CD14-positive monocyte (primary cell): Measurements from ENCODE around the gene ZNF566. TPM values are rescaled to one million over a fixed set of nuclear protein-coding genes. Genes with fewer than 3 reads are reported as not detected.

Source experiments
- DNase-seq, 3 donors: peaks; one replicate each; pipeline ENCODE4 v3.0.0-alpha.2; 2011 to 2022
- H2AFZ ChIP-seq: 2 replicates; pipeline ENCODE4 v1.6.0; 2012; ENCODE audit warnings: mild to moderate bottlenecking, low read depth, low read length, inconsistent platforms; ENCODE audit not compliant: insufficient read depth, poor library complexity, severe bottlenecking
- H3K27ac ChIP-seq, 2 donors: 1 replicate in 1 of 2; 2 replicates in 1 of 2; pipeline ENCODE4 v1.5.1; 2012 to 2013; ENCODE audit warnings: low read length in 2 of 2, control low read depth in 1 of 2, inconsistent platforms in 1 of 2, low read depth in 1 of 2, mild to moderate bottlenecking in 1 of 2
- H3K27me3 ChIP-seq, 2 donors: one replicate each; pipeline versions ENCODE4 v1.6.0 to v1.6.1; 2011 to 2013; ENCODE audit warnings: low read length in 2 of 2; ENCODE audit not compliant: control insufficient read depth in 2 of 2, insufficient read depth in 2 of 2
- H3K36me3 ChIP-seq, 2 donors: replicated peaks in 1 of 2; 1 replicate in 1 of 2; 2 replicates in 1 of 2; pipeline versions ENCODE4 v1.5.1 to v1.6.1; 2012 to 2013; ENCODE audit warnings: low read length in 2 of 2, control low read depth in 1 of 2, inconsistent platforms in 1 of 2, mild to moderate bottlenecking in 1 of 2; ENCODE audit not compliant: insufficient read depth in 2 of 2, control insufficient read depth in 1 of 2
- H3K4me1 ChIP-seq, 2 donors: 1 replicate in 1 of 2; 2 replicates in 1 of 2; pipeline versions ENCODE4 v1.5.1 to v1.6.1; 2012 to 2013; ENCODE audit warnings: low read length in 2 of 2, control low read depth in 1 of 2, inconsistent platforms in 1 of 2, mild to moderate bottlenecking in 1 of 2, moderate library complexity in 1 of 2; ENCODE audit not compliant: insufficient read depth in 2 of 2, control insufficient read depth in 1 of 2
- H3K4me2 ChIP-seq: replicated peaks from 2 replicates; pipeline ENCODE3; 2012; ENCODE audit warnings: low read length, moderate library complexity, mild to moderate bottlenecking; ENCODE audit not compliant: poor library complexity, severe bottlenecking; ENCODE audit errors: extremely low read depth
- H3K4me3 ChIP-seq, 3 experiments: fragments of 200-600 bp in 1 of 3; sonication (generic) in 1 of 3; replicated peaks in 1 of 3; 1 replicate in 2 of 3; 2 replicates in 1 of 3; pipeline ENCODE4 v1.5.1; 2011 to 2013; ENCODE audit warnings: low read length in 3 of 3, mild to moderate bottlenecking in 3 of 3, control low read depth in 2 of 3, low read depth in 2 of 3, inconsistent platforms in 1 of 3, moderate library complexity in 1 of 3
- H3K79me2 ChIP-seq: 2 replicates; pipeline ENCODE4 v1.6.0; 2012; ENCODE audit warnings: mild to moderate bottlenecking, control low read depth, inconsistent platforms, low read length, moderate library complexity; ENCODE audit not compliant: insufficient read depth
- H3K9ac ChIP-seq: 2 replicates; pipeline ENCODE4 v1.6.0; 2017; ENCODE audit warnings: low read length, mild to moderate bottlenecking; ENCODE audit not compliant: insufficient read depth, poor library complexity, severe bottlenecking
- H3K9me3 ChIP-seq, 2 donors: replicated peaks in 1 of 2; 1 replicate in 1 of 2; 2 replicates in 1 of 2; pipeline versions ENCODE4 v1.5.1 to v1.6.1; 2012 to 2013; ENCODE audit warnings: low read length in 2 of 2, control low read depth in 1 of 2; ENCODE audit not compliant: control insufficient read depth in 1 of 2, insufficient read depth in 1 of 2
- H4K20me1 ChIP-seq: 2 replicates; pipeline ENCODE4 v1.6.0; 2012; ENCODE audit warnings: mild to moderate bottlenecking, low read length, control low read depth, moderate library complexity; ENCODE audit not compliant: insufficient read depth
- H3K27ac Mint-ChIP-seq, 7 donors: one replicate each; pipeline ENCODE4 v1.8.0; 2020; ENCODE audit warnings: mild to moderate bottlenecking in 7 of 7, mixed read lengths in 7 of 7, moderate library complexity in 6 of 7, inconsistent platforms in 2 of 7
- H3K27me3 Mint-ChIP-seq, 3 donors: one replicate each; pipeline ENCODE4 v1.8.0; 2021 to 2022; ENCODE audit warnings: low read depth in 3 of 3, mild to moderate bottlenecking in 3 of 3, mixed read lengths in 3 of 3, moderate library complexity in 3 of 3, inconsistent platforms in 1 of 3
- H3K36me3 Mint-ChIP-seq, 2 donors: one replicate each; pipeline ENCODE4 v1.8.0; 2020; ENCODE audit warnings: mixed read lengths in 2 of 2, inconsistent platforms in 1 of 2, mild to moderate bottlenecking in 1 of 2
- H3K4me1 Mint-ChIP-seq: one replicate; pipeline ENCODE4 v1.8.0; 2020; ENCODE audit warnings: mild to moderate bottlenecking, mixed read lengths
- H3K4me3 Mint-ChIP-seq, 2 donors: one replicate each; pipeline ENCODE4 v1.8.0; 2020; ENCODE audit warnings: mild to moderate bottlenecking in 2 of 2, mixed read lengths in 2 of 2, moderate library complexity in 1 of 2
- H3K9me3 Mint-ChIP-seq, 7 donors: one replicate each; pipeline ENCODE4 v1.8.0; 2020 to 2022; ENCODE audit warnings: mixed read lengths in 7 of 7, mild to moderate bottlenecking in 6 of 7, moderate library complexity in 6 of 7, inconsistent platforms in 2 of 7
- WGBS: methylation state at CpG from one replicate; pipeline ENCODE4 v1.1.5; 2013; ENCODE audit warnings: missing lambda C conversion rate; ENCODE audit not compliant: insufficient coverage; 5-methylcytosine and 5-hydroxymethylcytosine counted together
- intact Hi-C, 2 donors: fragments of 100-400 bp; cut with micrococcal nuclease; formaldehyde crosslinking; loops; one replicate each; pipeline versions ENCODE4 v1.15.0 to v1.15.1; 2023
- polyA plus RNA-seq, 3 donors: library from polyadenylated mRNA; depleted of rRNA in 1 of 3; unstranded in 2 of 3; stranded (reverse) in 1 of 3; fragments of 300-500 nt in 2 of 3; fragments of >200 nt in 1 of 3; fragmentation: Illumina TruSeq in 2 of 3; gene quantifications; 1 replicate in 2 of 3; 2 replicates in 1 of 3; pipeline ENCODE4 v1.2.3, GENCODE V29; 2012 to 2021
- TF ChIP-seq, protein P1 (sequence below): fragments of 200-600 bp; IDR thresholded peaks from one replicate; pipeline ENCODE4 v1.8.0; 2022; ENCODE audit warnings: antibody characterized with exemption, mild to moderate bottlenecking

The ZNF566 gene
- polyA plus RNA-seq, 3 donors, result 0.95 to 3.9 (median 3.6) TPM

DNA sequence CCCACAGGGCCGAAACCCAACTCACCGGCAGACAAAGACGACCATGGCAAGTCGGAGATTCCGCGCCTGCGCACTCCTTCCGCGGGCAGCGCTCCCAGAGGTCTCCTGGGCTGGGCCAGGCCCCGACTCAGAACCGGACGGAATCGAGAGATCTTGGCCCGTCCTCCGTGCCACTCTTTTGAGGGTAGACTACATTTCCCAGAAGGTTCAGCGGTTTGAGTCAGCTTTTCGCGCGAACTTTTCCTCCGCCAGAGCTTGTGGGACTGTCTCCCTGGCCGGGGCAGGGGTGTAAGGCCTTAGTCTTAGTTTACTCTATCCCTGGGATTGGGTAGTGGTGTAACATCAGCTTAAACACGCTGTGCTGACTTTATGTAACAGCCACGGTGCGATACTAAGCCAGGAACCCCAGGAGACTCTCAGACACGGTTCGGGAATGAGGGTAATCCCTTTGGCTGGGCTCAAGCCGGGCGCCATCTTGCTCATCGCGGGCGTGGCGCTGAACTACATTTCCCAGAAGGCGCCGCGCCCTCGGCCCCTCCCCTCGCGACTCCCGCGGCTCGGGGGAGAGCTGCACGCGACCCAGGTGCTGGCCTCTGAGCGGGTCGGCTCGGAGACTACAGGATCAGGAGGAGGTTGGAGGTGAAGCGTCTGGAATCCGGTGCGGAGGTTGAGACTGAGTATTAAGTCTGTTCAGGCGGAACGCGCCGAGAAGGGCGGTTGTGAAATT lies 39.0 kb upstream of the ZNF566 start, which contains the start of gene ZNF260:
ZNF260 (minus strand) TSS at position 78 of the 727 bp plus-strand sequence. CDS start 13,033 bp downstream, outside the sequence.
- Histone ChIP-seq H3K27ac (peak within 1 kb of the TSS; percentile 70 to 77), H3K9me3 (peaks cover 39 to 59% of the 10 kb centered on the region in 2 donors), H3K27me3 (no peaks in the 10 kb centered on the region), H3K4me1 (peaks cover 14 to 18% of the 10 kb centered on the region in 2 donors), H3K79me2 (peaks cover 14% of the 10 kb centered on the region), H2AFZ (peak within 1 kb of the TSS; percentile 98), H3K4me3 (peak within 1 kb of the TSS; percentile 63 to 84 (median 74)), H4K20me1 (no peaks in the 10 kb centered on the region), H3K4me2 (peak within 1 kb of the TSS; percentile 79), H3K36me3 (peaks cover 0 to 12% of the 10 kb centered on the region in 2 donors), H3K9ac (peak within 1 kb of the TSS; percentile 74)
- TF ChIP-seq, protein P1, sequence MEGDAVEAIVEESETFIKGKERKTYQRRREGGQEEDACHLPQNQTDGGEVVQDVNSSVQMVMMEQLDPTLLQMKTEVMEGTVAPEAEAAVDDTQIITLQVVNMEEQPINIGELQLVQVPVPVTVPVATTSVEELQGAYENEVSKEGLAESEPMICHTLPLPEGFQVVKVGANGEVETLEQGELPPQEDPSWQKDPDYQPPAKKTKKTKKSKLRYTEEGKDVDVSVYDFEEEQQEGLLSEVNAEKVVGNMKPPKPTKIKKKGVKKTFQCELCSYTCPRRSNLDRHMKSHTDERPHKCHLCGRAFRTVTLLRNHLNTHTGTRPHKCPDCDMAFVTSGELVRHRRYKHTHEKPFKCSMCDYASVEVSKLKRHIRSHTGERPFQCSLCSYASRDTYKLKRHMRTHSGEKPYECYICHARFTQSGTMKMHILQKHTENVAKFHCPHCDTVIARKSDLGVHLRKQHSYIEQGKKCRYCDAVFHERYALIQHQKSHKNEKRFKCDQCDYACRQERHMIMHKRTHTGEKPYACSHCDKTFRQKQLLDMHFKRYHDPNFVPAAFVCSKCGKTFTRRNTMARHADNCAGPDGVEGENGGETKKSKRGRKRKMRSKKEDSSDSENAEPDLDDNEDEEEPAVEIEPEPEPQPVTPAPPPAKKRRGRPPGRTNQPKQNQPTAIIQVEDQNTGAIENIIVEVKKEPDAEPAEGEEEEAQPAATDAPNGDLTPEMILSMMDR, result no peak
- under 1% methylated on average over 51 of the region's 55 CpGs for WGBS
- Mint-ChIP-seq H3K36me3 (peaks cover 13 to 29% of the 10 kb centered on the region in 2 donors), H3K9me3 (peaks cover 22 to 84% (median 59%) of the 10 kb centered on the region in 7 donors), H3K27me3 (peaks cover 0 to 5% (median 0%) of the 10 kb centered on the region in 3 donors), H3K4me1 (peaks cover 18% of the 10 kb centered on the region), H3K4me3 (peak within 1 kb of the TSS; percentile 98 to 100), H3K27ac (peak within 1 kb of the TSS; percentile 87 to 97 (median 95))
- intact Hi-C loops, result loop anchor here (1.0 to 10.0 kb wide), 8 partner anchors 39 to 324 kb away; partner anchors contain the start of genes ZNF461 (in 2 of the 2), ZNF529 (in 2 of the 2), ZNF566 (in 2 of the 2) and ZNF345 (in 1 of the 2)
- DNase-seq, result peak; percentile 90 to 92 (median 91)

DNA sequence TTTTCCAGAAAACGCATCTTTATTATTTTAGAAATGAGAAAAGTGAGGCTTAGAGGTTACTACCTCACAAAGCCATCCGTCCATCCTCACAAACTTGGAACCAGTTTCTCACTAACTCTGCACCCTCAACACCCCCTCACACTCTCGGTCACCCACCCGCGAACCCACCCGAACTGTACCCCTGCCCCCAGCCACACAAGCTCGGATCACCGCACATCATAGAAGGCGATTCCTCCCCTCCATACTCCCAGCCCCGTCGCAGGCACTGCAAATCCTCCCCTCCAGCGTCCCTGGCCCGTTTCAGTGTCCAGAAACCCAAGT lies 38.5 kb upstream of the ZNF566 start:
- 1% methylated on average over 12 of the region's 13 CpGs for WGBS
- Histone ChIP-seq H3K9ac (peak overlapping the region; percentile 74), H3K36me3 (peaks cover 0 to 17% of the 10 kb centered on the region in 2 donors), H3K27ac (peak overlapping the region; percentile 70 to 77), H2AFZ (peak overlapping the region; percentile 98), H3K79me2 (peaks cover 14% of the 10 kb centered on the region), H4K20me1 (no peaks in the 10 kb centered on the region), H3K27me3 (no peaks in the 10 kb centered on the region), H3K4me3 (peak overlapping the region; percentile 63 to 84 (median 74)), H3K4me1 (peaks cover 14 to 18% of the 10 kb centered on the region in 2 donors), H3K9me3 (peaks cover 38 to 54% of the 10 kb centered on the region in 2 donors), H3K4me2 (peak overlapping the region; percentile 79)
- peak overlapping the region; percentile 87 to 97 (median 95) for H3K27ac Mint-ChIP-seq
- TF ChIP-seq, protein P1, result no peak
- H3K4me1 Mint-ChIP-seq, result peaks cover 18% of the 10 kb centered on the region
- intact Hi-C loops, result loop anchor here (1.0 to 10.0 kb wide), 8 partner anchors 39 to 324 kb away; partner anchors contain the start of genes ZNF461 (in 2 of the 2), ZNF529 (in 2 of the 2), ZNF566 (in 2 of the 2) and ZNF345 (in 1 of the 2)
- peaks cover 0 to 5% (median 0%) of the 10 kb centered on the region in 3 donors for H3K27me3 Mint-ChIP-seq
- peaks cover 24 to 83% (median 61%) of the 10 kb centered on the region in 7 donors for H3K9me3 Mint-ChIP-seq
- DNase-seq, result no peak
- H3K36me3 Mint-ChIP-seq, result peaks cover 17 to 31% of the 10 kb centered on the region in 2 donors
- peak overlapping the region; percentile 98 to 100 for H3K4me3 Mint-ChIP-seq
